A673 (cell line): ENCODE measurements around the gene AGBL4.

Experiments
- EZH2 ChIP-seq: fragments of 200-600 bp; sonication (generic); IDR thresholded peaks from 2 replicates; pipeline ENCODE4 v1.6.1; 2017; ENCODE audit warnings: borderline replicate concordance, low read depth, mild to moderate bottlenecking, mixed read lengths, antibody characterized with exemption, low read length; ENCODE audit not compliant: poor library complexity, severe bottlenecking
- TF ChIP-seq, protein P1 (sequence below): fragments of 300-800, 200-600 bp; sonication (generic); conservative IDR thresholded peaks from 2 replicates; pipeline ENCODE4 v1.5.1; 2017; ENCODE audit warnings: low read depth, mild to moderate bottlenecking, antibody characterized with exemption, low read length, moderate library complexity, mixed read lengths

DNA sequence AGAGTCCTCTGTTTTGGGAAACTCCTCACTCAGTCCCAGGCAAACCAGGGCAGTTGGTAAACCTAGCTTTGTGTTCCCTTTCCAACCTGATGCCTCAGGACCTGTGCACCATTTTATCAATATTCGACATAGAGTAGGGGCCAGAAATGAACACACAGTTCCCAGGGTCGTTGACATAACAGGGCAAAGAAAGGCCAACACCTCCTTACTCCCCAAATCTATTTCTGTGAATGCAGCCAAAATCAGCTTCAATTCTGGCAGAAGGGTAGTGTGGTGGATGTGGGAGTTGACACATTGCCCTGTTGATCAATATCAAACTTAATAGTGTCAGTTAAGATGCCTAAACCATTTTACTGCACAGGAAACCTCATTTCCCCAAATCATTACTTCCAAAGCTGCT is 1447.2 kb downstream of the AGBL4 start:
- TF ChIP-seq, protein P1, sequence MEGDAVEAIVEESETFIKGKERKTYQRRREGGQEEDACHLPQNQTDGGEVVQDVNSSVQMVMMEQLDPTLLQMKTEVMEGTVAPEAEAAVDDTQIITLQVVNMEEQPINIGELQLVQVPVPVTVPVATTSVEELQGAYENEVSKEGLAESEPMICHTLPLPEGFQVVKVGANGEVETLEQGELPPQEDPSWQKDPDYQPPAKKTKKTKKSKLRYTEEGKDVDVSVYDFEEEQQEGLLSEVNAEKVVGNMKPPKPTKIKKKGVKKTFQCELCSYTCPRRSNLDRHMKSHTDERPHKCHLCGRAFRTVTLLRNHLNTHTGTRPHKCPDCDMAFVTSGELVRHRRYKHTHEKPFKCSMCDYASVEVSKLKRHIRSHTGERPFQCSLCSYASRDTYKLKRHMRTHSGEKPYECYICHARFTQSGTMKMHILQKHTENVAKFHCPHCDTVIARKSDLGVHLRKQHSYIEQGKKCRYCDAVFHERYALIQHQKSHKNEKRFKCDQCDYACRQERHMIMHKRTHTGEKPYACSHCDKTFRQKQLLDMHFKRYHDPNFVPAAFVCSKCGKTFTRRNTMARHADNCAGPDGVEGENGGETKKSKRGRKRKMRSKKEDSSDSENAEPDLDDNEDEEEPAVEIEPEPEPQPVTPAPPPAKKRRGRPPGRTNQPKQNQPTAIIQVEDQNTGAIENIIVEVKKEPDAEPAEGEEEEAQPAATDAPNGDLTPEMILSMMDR = no peak
- no peak for TF ChIP-seq EZH2
